HEK293 (cell line): ENCODE results near the gene PTPRN2.
"Not testable (repeated sequence)": the region's sequence is repeated elsewhere in the genome, so short reads cannot be mapped to it uniquely, and the experiment has no call there.

Source experiments
- BCL11A ChIP-seq: fragments of 450-650 bp; formaldehyde crosslinking; IDR thresholded peaks from 2 replicates; pipeline ENCODE4 v1.5.1; 2016; ENCODE audit warnings: low read depth, missing biosample characterization, missing genetic modification characterization
- MYNN ChIP-seq: fragments of 450-650 bp; formaldehyde crosslinking; IDR thresholded peaks from 2 replicates; pipeline ENCODE4 v1.5.1; 2016; ENCODE audit warnings: missing biosample characterization, missing genetic modification characterization, borderline replicate concordance
- RBAK ChIP-seq: fragments of 450-650 bp; formaldehyde crosslinking; IDR thresholded peaks from 2 replicates; pipeline ENCODE4 v1.5.1; 2016; ENCODE audit warnings: missing biosample characterization, missing genetic modification characterization
- TCF7L2 ChIP-seq: IDR thresholded peaks from 2 replicates; pipeline ENCODE4 v1.6.1; 2011; ENCODE audit warnings: low read depth, mild to moderate bottlenecking, inconsistent platforms, low read length, moderate library complexity, borderline replicate concordance
- ZNF701 ChIP-seq: fragments of 450-650 bp; formaldehyde crosslinking; IDR thresholded peaks from 2 replicates; pipeline ENCODE4 v1.5.1; 2016; ENCODE audit warnings: missing biosample characterization, missing genetic modification characterization
- TF ChIP-seq, protein P1 (sequence below): fragments of 450-650 bp; formaldehyde crosslinking; IDR thresholded peaks from 2 replicates; pipeline ENCODE4 v1.5.1; 2016; ENCODE audit warnings: missing biosample characterization, missing genetic modification characterization
- TF ChIP-seq, protein P2 (sequence below): fragments of 450-650 bp; IDR thresholded peaks from 2 replicates; pipeline ENCODE4 v1.5.1; 2018; ENCODE audit warnings: missing biosample characterization, missing genetic modification characterization
- TF ChIP-seq, protein P3 (sequence below): IDR thresholded peaks from 2 replicates; pipeline ENCODE4 v1.6.1; 2011; ENCODE audit warnings: mild to moderate bottlenecking, low read depth, low read length, borderline replicate concordance

GRCh38 chr7:157697287-157697686 is 890.3 kb downstream of the PTPRN2 start:
- TF ChIP-seq, protein P1, sequence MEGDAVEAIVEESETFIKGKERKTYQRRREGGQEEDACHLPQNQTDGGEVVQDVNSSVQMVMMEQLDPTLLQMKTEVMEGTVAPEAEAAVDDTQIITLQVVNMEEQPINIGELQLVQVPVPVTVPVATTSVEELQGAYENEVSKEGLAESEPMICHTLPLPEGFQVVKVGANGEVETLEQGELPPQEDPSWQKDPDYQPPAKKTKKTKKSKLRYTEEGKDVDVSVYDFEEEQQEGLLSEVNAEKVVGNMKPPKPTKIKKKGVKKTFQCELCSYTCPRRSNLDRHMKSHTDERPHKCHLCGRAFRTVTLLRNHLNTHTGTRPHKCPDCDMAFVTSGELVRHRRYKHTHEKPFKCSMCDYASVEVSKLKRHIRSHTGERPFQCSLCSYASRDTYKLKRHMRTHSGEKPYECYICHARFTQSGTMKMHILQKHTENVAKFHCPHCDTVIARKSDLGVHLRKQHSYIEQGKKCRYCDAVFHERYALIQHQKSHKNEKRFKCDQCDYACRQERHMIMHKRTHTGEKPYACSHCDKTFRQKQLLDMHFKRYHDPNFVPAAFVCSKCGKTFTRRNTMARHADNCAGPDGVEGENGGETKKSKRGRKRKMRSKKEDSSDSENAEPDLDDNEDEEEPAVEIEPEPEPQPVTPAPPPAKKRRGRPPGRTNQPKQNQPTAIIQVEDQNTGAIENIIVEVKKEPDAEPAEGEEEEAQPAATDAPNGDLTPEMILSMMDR (tag by site-specific recombination), result not testable (repeated sequence)
- TF ChIP-seq ZNF701 (tag by site-specific recombination); RBAK (tag by site-specific recombination); BCL11A (tag by site-specific recombination); TCF7L2; MYNN (tag by site-specific recombination): not testable (repeated sequence)
- TF ChIP-seq, protein P2, sequence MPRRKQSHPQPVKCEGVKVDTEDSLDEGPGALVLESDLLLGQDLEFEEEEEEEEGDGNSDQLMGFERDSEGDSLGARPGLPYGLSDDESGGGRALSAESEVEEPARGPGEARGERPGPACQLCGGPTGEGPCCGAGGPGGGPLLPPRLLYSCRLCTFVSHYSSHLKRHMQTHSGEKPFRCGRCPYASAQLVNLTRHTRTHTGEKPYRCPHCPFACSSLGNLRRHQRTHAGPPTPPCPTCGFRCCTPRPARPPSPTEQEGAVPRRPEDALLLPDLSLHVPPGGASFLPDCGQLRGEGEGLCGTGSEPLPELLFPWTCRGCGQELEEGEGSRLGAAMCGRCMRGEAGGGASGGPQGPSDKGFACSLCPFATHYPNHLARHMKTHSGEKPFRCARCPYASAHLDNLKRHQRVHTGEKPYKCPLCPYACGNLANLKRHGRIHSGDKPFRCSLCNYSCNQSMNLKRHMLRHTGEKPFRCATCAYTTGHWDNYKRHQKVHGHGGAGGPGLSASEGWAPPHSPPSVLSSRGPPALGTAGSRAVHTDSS, result not testable (repeated sequence)
- TF ChIP-seq, protein P3, sequence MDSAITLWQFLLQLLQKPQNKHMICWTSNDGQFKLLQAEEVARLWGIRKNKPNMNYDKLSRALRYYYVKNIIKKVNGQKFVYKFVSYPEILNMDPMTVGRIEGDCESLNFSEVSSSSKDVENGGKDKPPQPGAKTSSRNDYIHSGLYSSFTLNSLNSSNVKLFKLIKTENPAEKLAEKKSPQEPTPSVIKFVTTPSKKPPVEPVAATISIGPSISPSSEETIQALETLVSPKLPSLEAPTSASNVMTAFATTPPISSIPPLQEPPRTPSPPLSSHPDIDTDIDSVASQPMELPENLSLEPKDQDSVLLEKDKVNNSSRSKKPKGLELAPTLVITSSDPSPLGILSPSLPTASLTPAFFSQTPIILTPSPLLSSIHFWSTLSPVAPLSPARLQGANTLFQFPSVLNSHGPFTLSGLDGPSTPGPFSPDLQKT, result not testable (repeated sequence)
